ENCODE data around the gene NAV3.
"Not testable (repeated sequence)": the region's sequence is repeated elsewhere in the genome, so short reads cannot be mapped to it uniquely, and the experiment has no call there.

NAV3 gene

GRCh38 chr12:78198896-78199295 lies 368.2 kb downstream of the NAV3 start:
- no peak for DNase-seq

GRCh38 chr12:78199926-78200325 lies 369.2 kb downstream of the NAV3 start:
- no peak for DNase-seq

- no peak for DNase-seq
Measured at GRCh38 chr12:78204926-78205325, 374.2 kb downstream of the NAV3 start.

GRCh38 chr12:78208092-78208491 lies 377.4 kb downstream of the NAV3 start:
- no peak for DNase-seq

GRCh38 chr12:78209846-78210505 lies 379.3 kb downstream of the NAV3 start:
- DNase-seq: no peak

GRCh38 chr12:78210506-78210860 lies 379.8 kb downstream of the NAV3 start:
- DNase-seq: no peak

- no peak for DNase-seq
Measured at GRCh38 chr12:78210894-78211302, 380.2 kb downstream of the NAV3 start.

- no peak for DNase-seq
Measured at GRCh38 chr12:78220811-78221210, 390.1 kb downstream of the NAV3 start.

GRCh38 chr12:78224154-78224553 lies 393.5 kb downstream of the NAV3 start:
- no peak for DNase-seq

- no peak for DNase-seq
Measured at GRCh38 chr12:78226763-78227162, 396.1 kb downstream of the NAV3 start.

GRCh38 chr12:78229591-78230101 lies 399.0 kb downstream of the NAV3 start:
- no peak for DNase-seq

- no peak for DNase-seq
Measured at GRCh38 chr12:78232756-78233155, 402.1 kb downstream of the NAV3 start.

GRCh38 chr12:78236264-78236663 lies 405.6 kb downstream of the NAV3 start:
- no peak for DNase-seq

GRCh38 chr12:78239544-78239943 lies 408.9 kb downstream of the NAV3 start:
- DNase-seq: no peak

GRCh38 chr12:78240827-78241226 lies 410.1 kb downstream of the NAV3 start:
- no peak for DNase-seq

- DNase-seq: no peak
Measured at GRCh38 chr12:78241446-78241845, 410.8 kb downstream of the NAV3 start.

GRCh38 chr12:78244916-78245507 lies 414.3 kb downstream of the NAV3 start:
- DNase-seq: no peak

- no peak for DNase-seq
Measured at GRCh38 chr12:78248321-78248720, 417.6 kb downstream of the NAV3 start.

- DNase-seq: no peak
Measured at GRCh38 chr12:78249578-78249977, 418.9 kb downstream of the NAV3 start.

- DNase-seq: not testable (repeated sequence)
Measured at GRCh38 chr12:78257662-78258061, 427.0 kb downstream of the NAV3 start.

- DNase-seq: no peak
Measured at GRCh38 chr12:78260976-78261375, 430.3 kb downstream of the NAV3 start.

GRCh38 chr12:78261901-78262300 lies 431.2 kb downstream of the NAV3 start:
- DNase-seq: no peak

All from effector CD4-positive, alpha-beta T cell (primary cell).